OCI-LY3 (cell line): ENCODE results near the gene IQCH.

Experiments used
- H2AFZ ChIP-seq: fragments of 200-600, 300-600 bp; shearing (Covaris generic); 2 replicates; pipeline ENCODE4 v1.6.0; 2014; ENCODE audit warnings: antibody characterized with exemption, low read depth, low read length
- H3K27ac ChIP-seq: fragments of 200-600, 300-600 bp; sonication (generic); 2 replicates; pipeline ENCODE4 v1.5.1; 2014; ENCODE audit warnings: mild to moderate bottlenecking, low read length, moderate library complexity, mixed read lengths
- H3K27me3 ChIP-seq: fragments of 200-600, 300-600 bp; sonication (generic); 2 replicates; pipeline ENCODE4 v1.6.1; 2014; ENCODE audit warnings: low read depth, low read length, mixed read lengths
- H3K36me3 ChIP-seq: fragments of 200-600, 300-600 bp; sonication (generic); replicated peaks from 2 replicates; pipeline ENCODE3; 2014; ENCODE audit warnings: low read depth, low read length, mixed read lengths
- H3K4me1 ChIP-seq: fragments of 300-600, 200-600 bp; sonication (generic); 2 replicates; pipeline ENCODE4 v1.6.1; 2014; ENCODE audit warnings: low read length, mixed read lengths
- H3K4me2 ChIP-seq: fragments of 200-600, 300-600 bp; sonication (generic); 2 replicates; pipeline ENCODE4 v1.6.1; 2014; ENCODE audit warnings: low read length, mixed read lengths
- H3K4me3 ChIP-seq: fragments of 300-600, 200-600 bp; sonication (generic); 2 replicates; pipeline ENCODE4 v1.5.1; 2014; ENCODE audit warnings: antibody characterized with exemption, mild to moderate bottlenecking, low read length, moderate library complexity
- H3K79me2 ChIP-seq: fragments of 300-600, 200-600 bp; shearing (Covaris generic); 2 replicates; pipeline ENCODE4 v1.6.1; 2014; ENCODE audit warnings: mild to moderate bottlenecking, low read length, mixed read lengths
- H3K9ac ChIP-seq: fragments of 300-600, 200-600 bp; shearing (Covaris generic); 2 replicates; pipeline ENCODE4 v1.6.0; 2014; ENCODE audit warnings: mild to moderate bottlenecking, low read length, moderate library complexity
- H3K9me3 ChIP-seq: fragments of 200-600, 300-600 bp; shearing (Covaris generic); 2 replicates; pipeline ENCODE4 v1.6.1; 2014; ENCODE audit warnings: low read length, mixed read lengths; ENCODE audit not compliant: insufficient read depth
- H4K20me1 ChIP-seq: fragments of 200-600, 300-600 bp; sonication (generic); 2 replicates; pipeline ENCODE4 v1.6.1; 2016; ENCODE audit warnings: low read length, mixed read lengths; ENCODE audit not compliant: insufficient read depth
- CTCF ChIP-seq: fragments of 200-600, 300-600 bp; sonication (generic); IDR thresholded peaks from 2 replicates; pipeline ENCODE4 v1.5.1; 2014; ENCODE audit warnings: antibody characterized with exemption, low read length, low read depth
- EZH2phosphoT487 ChIP-seq: fragments of 200-600 bp; shearing (Covaris generic); IDR thresholded peaks from 2 replicates; pipeline ENCODE4 v1.6.1; 2018; ENCODE audit warnings: antibody characterized with exemption, mixed run types, low read depth

IQCH gene

GRCh38 chr15:67542420-67543347 lies 288.1 kb downstream of the IQCH start, which contains the start of gene MAP2K5:
MAP2K5 (plus strand) TSS chr15:67542703; CDS start chr15:67543336, 633 bp downstream.
- peaks cover 13% of the 10 kb centered on the region for H3K27me3 ChIP-seq
- H3K9ac ChIP-seq: peak within 1 kb of the TSS; percentile 78
- no peak for TF ChIP-seq EZH2phosphoT487
- TF ChIP-seq CTCF: no peak
- H4K20me1 ChIP-seq: peaks cover 7% of the 10 kb centered on the region
- H3K79me2 ChIP-seq: no peaks in the 10 kb centered on the region; the same call in 1 of the 2 replicates
- H2AFZ ChIP-seq: peak within 1 kb of the TSS; percentile 82
- H3K4me1 ChIP-seq: peaks cover 33% of the 10 kb centered on the region
- H3K27ac ChIP-seq: peak within 1 kb of the TSS; percentile 33
- H3K4me2 ChIP-seq: peak within 1 kb of the TSS; percentile 94
- H3K9me3 ChIP-seq: no peaks in the 10 kb centered on the region
- peak within 1 kb of the TSS; percentile 84 for H3K4me3 ChIP-seq
- no peaks in the 10 kb centered on the region for H3K36me3 ChIP-seq

GRCh38 chr15:67543348-67543718 lies 288.7 kb downstream of the IQCH start:
- Histone ChIP-seq H3K9me3 (no peaks in the 10 kb centered on the region), H3K4me1 (peaks cover 33% of the 10 kb centered on the region), H3K9ac (peak overlapping the region; percentile 78)

GRCh38 chr15:67544475-67544874 lies 289.9 kb downstream of the IQCH start:
- no peak for TF ChIP-seq CTCF
- no peak for TF ChIP-seq EZH2phosphoT487
- Histone ChIP-seq H3K27me3 (peaks cover 3% of the 10 kb centered on the region; the same call in 1 of the 2 replicates), H3K4me1 (peaks cover 25% of the 10 kb centered on the region), H3K4me3 (no peak overlapping the region), H4K20me1 (peaks cover 8% of the 10 kb centered on the region), H3K4me2 (no peak overlapping the region), H3K27ac (no peak overlapping the region), H3K79me2 (no peaks in the 10 kb centered on the region; the same call in 1 of the 2 replicates), H3K9ac (no peak overlapping the region), H3K9me3 (no peaks in the 10 kb centered on the region), H3K36me3 (no peaks in the 10 kb centered on the region), H2AFZ (no peak overlapping the region)

More at GRCh38 chr15:67543348-67543718, 288.7 kb downstream of the IQCH start:
- peak overlapping the region; percentile 82; the same call in 1 of the 2 replicates for H2AFZ ChIP-seq
- no peaks in the 10 kb centered on the region for H3K36me3 ChIP-seq
- H3K27me3 ChIP-seq: peaks cover 9% of the 10 kb centered on the region
- peaks cover 5% of the 10 kb centered on the region for H4K20me1 ChIP-seq
- TF ChIP-seq CTCF (no peak), EZH2phosphoT487 (no peak)
- H3K4me2 ChIP-seq: peak overlapping the region; percentile 94
- H3K4me3 ChIP-seq: peak overlapping the region; percentile 84
- no peaks in the 10 kb centered on the region; the same call in 1 of the 2 replicates for H3K79me2 ChIP-seq
- no peak overlapping the region for H3K27ac ChIP-seq

GRCh38 chr15:67545864-67546263 lies 291.3 kb downstream of the IQCH start:
- Histone ChIP-seq H4K20me1 (peaks cover 4% of the 10 kb centered on the region; the same call in 1 of the 2 replicates), H3K4me1 (peaks cover 13% of the 10 kb centered on the region), H2AFZ (no peak overlapping the region), H3K9ac (no peak overlapping the region), H3K27ac (no peak overlapping the region), H3K36me3 (peaks cover 3% of the 10 kb centered on the region), H3K4me3 (no peak overlapping the region), H3K4me2 (no peak overlapping the region), H3K27me3 (no peaks in the 10 kb centered on the region), H3K9me3 (no peaks in the 10 kb centered on the region), H3K79me2 (no peaks in the 10 kb centered on the region; the same call in 1 of the 2 replicates)
- TF ChIP-seq CTCF: no peak
- TF ChIP-seq EZH2phosphoT487: no peak
